Left ventricle myocardium superior (tissue), 1 donor: ENCODE results near the gene PCDH19. TPM values are rescaled to one million over a fixed set of nuclear protein-coding genes. Genes with fewer than 3 reads are reported as not detected.

Experiments
- ATAC-seq: fragments of 200-7000 bp; cut with Tn5 transposase; one replicate; pipeline ENCODE4 v1.9.1; 2020; ENCODE audit warnings: mild to moderate bottlenecking, moderate library complexity
- DNase-seq: peaks from one replicate; pipeline ENCODE4 v3.0.0-alpha.2; 2020
- intact Hi-C: fragments of 100-400 bp; cut with micrococcal nuclease; formaldehyde crosslinking; loops from one replicate; pipeline ENCODE4 v1.11.0; 2022
- total RNA-seq: library from RNA; stranded (reverse); fragmentation: NEBNext Ultra II Directional; extraction: Animal tissue kit (Norgen Biotek cat#: 25700); gene quantifications from one replicate; pipeline ENCODE4 v1.2.1, GENCODE V29; 2021
- donor health status: DM: no; HTN: yes; CAD: no; lungs with severe emphysema.

PCDH19 gene
- total RNA-seq, 1 donor from 2014 or later = 0.84 TPM

GRCh38 chrX:100407147-100407783 lies 2.8 kb downstream of the PCDH19 start:
- ATAC-seq (no peak), DNase-seq (no peak)
- intact Hi-C loops = no loop called here

GRCh38 chrX:100405424-100405823 lies 4.6 kb downstream of the PCDH19 start:
- intact Hi-C loops = no loop called here
- ATAC-seq = no peak
- DNase-seq = no peak

- DNase-seq = no peak
- ATAC-seq = no peak
- intact Hi-C loops = no loop called here
Measured at GRCh38 chrX:100404851-100405250, 5.2 kb downstream of the PCDH19 start.

GRCh38 chrX:100395781-100396180 lies 14.3 kb downstream of the PCDH19 start:
- DNase-seq (no peak), ATAC-seq (no peak)
- intact Hi-C loops = no loop called here

- DNase-seq (no peak), ATAC-seq (no peak)
- intact Hi-C loops = no loop called here
Measured at GRCh38 chrX:100381619-100382018, 28.5 kb downstream of the PCDH19 start.

- intact Hi-C loops = no loop called here
- ATAC-seq (no peak), DNase-seq (no peak)
Measured at GRCh38 chrX:100379388-100379986, 30.6 kb downstream of the PCDH19 start.

- intact Hi-C loops = no loop called here
- ATAC-seq (no peak), DNase-seq (no peak)
Measured at GRCh38 chrX:100377826-100378225, 32.2 kb downstream of the PCDH19 start.

GRCh38 chrX:100376576-100376975 lies 33.5 kb downstream of the PCDH19 start:
- DNase-seq (no peak), ATAC-seq (no peak)
- intact Hi-C loops = no loop called here

GRCh38 chrX:100373673-100374072 lies 36.4 kb downstream of the PCDH19 start:
- no peak for DNase-seq
- no peak for ATAC-seq
- intact Hi-C loops = no loop called here

GRCh38 chrX:100368167-100368566 lies 41.9 kb downstream of the PCDH19 start:
- DNase-seq = no peak
- intact Hi-C loops = no loop called here
- no peak for ATAC-seq

- DNase-seq = no peak
- intact Hi-C loops = no loop called here
- ATAC-seq = no peak
Measured at GRCh38 chrX:100363896-100364295, 46.2 kb downstream of the PCDH19 start.

GRCh38 chrX:100358766-100359165 lies 51.3 kb downstream of the PCDH19 start:
- DNase-seq = no peak
- intact Hi-C loops = no loop called here
- ATAC-seq = no peak

- no peak for ATAC-seq
- DNase-seq = no peak
- intact Hi-C loops = no loop called here
Measured at GRCh38 chrX:100356351-100356896, 53.6 kb downstream of the PCDH19 start.

- ATAC-seq = no peak
- DNase-seq = no peak
- intact Hi-C loops = no loop called here
Measured at GRCh38 chrX:100355680-100356079, 54.4 kb downstream of the PCDH19 start.

GRCh38 chrX:100353326-100353725 lies 56.7 kb downstream of the PCDH19 start:
- DNase-seq = no peak
- intact Hi-C loops = no loop called here
- no peak for ATAC-seq

GRCh38 chrX:100350704-100351489 lies 59.2 kb downstream of the PCDH19 start:
- intact Hi-C loops = no loop called here
- DNase-seq = no peak
- no peak for ATAC-seq

- intact Hi-C loops = no loop called here
- ATAC-seq = no peak
Measured at GRCh38 chrX:100349391-100349790, 60.7 kb downstream of the PCDH19 start.

GRCh38 chrX:100341142-100341510 lies 68.9 kb downstream of the PCDH19 start:
- intact Hi-C loops = no loop called here
- no peak for ATAC-seq

More at GRCh38 chrX:100349391-100349790, 60.7 kb downstream of the PCDH19 start:
- DNase-seq = no peak

GRCh38 chrX:100340491-100341141 lies 69.5 kb downstream of the PCDH19 start:
- intact Hi-C loops = no loop called here
- ATAC-seq (no peak), DNase-seq (no peak)

More at GRCh38 chrX:100341142-100341510, 68.9 kb downstream of the PCDH19 start:
- no peak for DNase-seq

GRCh38 chrX:100328351-100328750 lies 81.7 kb downstream of the PCDH19 start:
- intact Hi-C loops = no loop called here
- DNase-seq (no peak), ATAC-seq (no peak)
